Stimulated activated CD8-positive, alpha-beta memory T cell treated with anti-CD3 and anti-CD28 coated beads, Interleukin-12 subunit alpha, Interleukin-12 subunit beta, amount 100 ng/mL, for 24 hours (primary cell): Measurements from ENCODE around the gene SHC1.

Source experiments
- DNase-seq: peaks from one replicate; pipeline ENCODE4 v3.0.0-alpha.2; 2020; ENCODE audit errors: extremely low read depth

The SHC1 gene

GRCh38 chr1:155008015-155008941 is 37.7 kb upstream of the SHC1 start:
- DNase-seq: no peak

- no peak for DNase-seq
Observed at GRCh38 chr1:155007251-155007828, 36.8 kb upstream of the SHC1 start.

GRCh38 chr1:155006601-155007101 is 36.1 kb upstream of the SHC1 start:
- DNase-seq: no peak

DNA sequence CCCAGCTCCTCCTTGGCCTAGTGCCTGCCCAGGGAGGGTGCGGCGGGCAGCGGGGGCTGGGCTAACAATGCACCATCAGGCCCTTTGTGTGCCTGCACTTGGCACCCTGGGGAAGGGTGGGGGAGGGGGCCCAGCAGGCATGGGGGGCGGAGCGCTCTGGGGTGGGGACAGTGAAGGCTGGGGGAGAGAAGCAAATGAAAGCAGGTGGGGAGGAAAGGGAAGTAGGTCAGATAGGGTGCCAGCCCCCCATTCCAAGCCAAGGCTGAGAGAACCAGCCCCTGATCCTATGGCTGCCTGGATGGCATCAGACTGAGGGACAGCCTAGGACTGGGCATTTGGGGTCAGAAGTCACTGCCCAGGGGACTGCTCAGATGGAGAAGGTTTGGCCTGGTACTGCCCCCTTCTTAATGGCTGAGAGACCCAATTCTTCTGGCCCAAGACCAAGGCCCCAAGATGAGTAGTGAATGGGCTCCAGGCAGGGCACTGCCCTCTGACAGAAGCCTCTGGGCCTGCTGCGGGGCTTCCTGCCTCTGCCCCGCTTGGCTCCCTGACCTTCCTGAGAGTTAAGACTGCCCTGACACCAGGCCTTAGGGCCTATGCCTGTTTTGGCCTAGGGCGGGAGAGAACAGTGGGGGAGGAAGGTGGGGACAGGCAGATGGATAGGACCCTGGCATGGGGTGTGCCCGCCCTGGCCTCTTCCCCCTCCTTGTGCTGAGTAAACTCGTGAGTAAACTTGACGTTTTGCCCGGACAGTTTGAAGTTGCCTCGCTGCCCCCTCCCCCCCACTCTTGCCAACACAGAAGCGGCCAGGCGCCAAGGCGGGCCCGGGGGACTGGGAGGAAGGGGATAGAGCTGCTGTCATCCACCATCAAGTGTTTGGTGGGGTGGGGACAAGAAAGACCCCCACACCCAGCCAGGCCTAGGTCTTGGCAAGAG is 34.8 kb upstream of the SHC1 start:
- DNase-seq: no peak

DNA sequence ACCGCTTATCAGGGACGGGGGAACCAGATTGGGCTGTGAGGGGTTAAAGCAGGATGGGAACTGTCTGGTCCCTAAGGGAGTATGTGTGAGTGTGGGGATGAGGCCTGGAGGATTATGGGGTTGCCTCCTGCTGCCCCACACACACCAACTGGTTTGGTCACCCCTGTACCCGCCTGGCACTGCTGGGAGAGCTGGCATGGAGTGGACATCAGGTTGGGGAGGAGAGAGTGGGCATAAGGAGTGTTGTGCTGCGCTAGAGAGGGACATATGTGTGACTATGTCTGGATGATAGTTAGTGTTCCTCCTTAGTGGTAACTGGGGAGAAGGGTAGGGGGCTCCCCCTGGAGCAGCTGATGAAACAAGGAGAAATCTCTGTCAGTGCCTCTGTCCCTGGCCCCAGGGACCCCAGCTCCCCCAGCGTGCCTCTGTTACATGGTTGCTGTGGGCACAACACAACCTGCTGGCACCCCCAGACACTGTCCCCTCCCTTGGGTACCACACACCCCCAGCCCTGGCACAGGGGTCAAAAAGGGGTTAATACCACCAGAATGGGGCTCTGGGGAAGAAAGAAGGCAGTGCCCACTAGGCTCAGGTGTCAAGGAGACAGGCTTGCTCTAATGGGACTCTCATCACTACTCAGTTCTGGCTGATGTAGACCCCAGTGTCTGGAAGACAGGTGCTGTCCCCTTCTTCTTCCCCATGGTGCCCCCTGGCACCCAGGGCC is 34.0 kb upstream of the SHC1 start:
- DNase-seq: no peak

DNA sequence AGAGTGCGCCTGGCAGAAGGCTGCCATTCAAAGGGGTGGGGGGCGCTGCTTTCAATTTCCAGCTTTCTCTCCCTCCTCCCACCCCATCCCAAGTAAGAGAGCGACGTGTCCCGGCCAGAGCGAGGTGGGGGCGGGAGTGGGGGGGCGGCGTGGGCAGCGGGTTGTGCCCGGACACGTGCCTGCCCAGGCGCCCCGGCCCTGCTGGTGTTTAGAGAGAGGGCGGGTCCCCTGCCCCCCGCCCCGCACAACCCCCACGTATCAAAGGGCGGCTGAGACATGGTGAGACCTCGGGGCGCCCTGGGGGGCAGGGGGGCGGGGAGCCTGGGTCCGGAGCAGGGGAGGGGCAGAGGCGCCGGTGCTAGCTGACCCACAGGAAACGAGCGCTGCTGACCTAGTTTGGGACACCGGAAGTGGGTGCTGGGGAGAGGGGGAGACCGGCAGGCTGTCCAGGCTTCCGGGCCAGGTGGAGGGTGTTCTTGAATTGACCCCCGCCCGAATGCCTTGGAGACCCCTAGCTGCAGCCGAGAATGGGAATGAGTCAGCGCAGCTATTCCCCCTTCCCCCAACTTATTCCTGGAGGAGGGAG is 33.3 kb upstream of the SHC1 start:
- no peak for DNase-seq

GRCh38 chr1:155003227-155003765 is 32.7 kb upstream of the SHC1 start:
- DNase-seq: no peak

- DNase-seq: no peak
Observed at GRCh38 chr1:155002464-155003226, 32.1 kb upstream of the SHC1 start, which contains the start of gene ZBTB7B. Gene ZBTB7B (plus strand): TSS chr1:155002802. CDS start chr1:155014661, 11,859 bp downstream.

DNA sequence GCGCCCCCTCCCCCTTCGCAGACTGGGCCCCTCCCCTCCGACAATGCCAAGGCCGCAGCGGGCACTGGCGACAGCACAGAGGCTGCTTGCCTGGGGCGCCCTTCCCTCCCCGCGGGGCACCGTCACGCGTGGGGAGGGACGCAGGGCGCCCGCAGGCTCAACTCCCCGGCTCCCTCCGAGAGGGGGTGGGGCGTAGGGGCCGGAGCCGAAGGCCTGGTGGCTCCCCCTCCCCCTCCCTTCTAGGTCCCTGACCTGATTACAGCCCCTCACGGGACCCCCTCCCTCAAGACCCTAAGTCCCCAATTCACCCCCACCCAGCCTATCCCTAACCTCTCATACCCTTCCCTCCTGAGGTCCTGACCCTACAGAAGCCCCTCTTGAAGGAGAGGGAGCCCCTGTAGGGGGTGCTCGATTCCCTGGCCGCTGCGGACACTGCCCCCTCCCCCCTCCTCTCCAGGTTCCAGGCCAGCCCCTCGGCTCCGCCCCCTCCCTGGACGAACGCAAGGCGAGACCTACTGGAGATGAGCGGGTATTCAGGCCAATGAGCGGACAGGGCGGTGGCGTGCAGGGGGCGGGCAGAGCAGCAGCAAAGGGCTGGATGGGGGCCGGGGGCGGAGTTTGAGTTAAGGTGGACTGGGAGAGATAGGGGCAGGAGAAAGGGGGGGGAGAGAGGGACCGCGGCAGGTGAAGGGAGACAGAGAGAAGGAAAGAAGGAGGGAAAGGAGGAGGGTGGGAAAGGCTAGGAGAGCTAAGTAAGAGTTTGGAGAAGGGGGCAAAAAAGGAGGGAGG is 31.3 kb upstream of the SHC1 start:
- DNase-seq: peak; percentile 99

GRCh38 chr1:155001425-155001674 is 30.8 kb upstream of the SHC1 start:
- DNase-seq: no peak

GRCh38 chr1:155000726-155001424 is 30.3 kb upstream of the SHC1 start:
- DNase-seq: peak; percentile 57

GRCh38 chr1:155000411-155000725 is 29.8 kb upstream of the SHC1 start:
- no peak for DNase-seq

DNA sequence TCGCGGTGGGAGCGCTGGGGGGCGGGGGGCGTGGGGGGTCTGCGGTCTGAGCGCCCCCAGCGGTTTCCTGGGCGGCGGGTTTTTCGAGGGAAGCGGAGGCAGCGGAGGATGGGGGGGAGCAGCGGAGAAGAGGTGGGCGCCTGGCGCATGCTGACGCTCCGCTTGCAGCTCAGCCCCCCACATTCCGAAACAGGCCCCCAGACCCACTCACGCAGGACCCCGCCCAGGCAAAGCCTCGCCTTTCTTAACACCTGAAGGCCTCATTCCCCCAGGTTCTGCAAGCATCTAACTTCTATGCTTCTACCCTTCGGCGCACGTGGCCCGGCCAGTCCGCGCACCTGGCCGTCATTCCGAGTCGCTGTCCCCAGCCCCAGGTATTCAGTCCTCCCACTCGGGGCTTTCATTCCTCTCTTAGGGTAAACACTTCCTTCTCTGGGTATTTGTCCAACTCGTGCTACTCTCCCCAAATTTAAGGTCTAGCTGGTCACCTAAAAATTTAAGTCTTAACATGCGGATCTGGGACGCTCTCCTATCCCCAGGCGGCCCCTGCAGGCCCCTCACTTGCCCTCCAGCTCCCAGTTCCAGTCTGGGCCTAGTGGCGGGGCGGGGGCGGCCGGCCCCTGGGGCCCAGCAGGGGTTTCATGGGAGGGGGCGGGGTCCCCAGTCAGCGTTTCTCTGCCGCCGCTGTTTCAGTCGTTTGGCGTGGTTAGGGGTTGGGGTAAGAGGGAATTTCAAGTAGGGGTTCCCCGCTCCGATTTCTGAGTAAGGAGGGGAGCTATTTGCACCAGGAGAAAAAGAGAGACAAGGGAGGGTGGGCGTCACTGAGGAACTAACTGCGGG is 29.2 kb upstream of the SHC1 start:
- no peak for DNase-seq

GRCh38 chr1:154998818-154999570 is 28.4 kb upstream of the SHC1 start:
- no peak for DNase-seq

GRCh38 chr1:154998201-154998780 is 27.7 kb upstream of the SHC1 start:
- no peak for DNase-seq

DNA sequence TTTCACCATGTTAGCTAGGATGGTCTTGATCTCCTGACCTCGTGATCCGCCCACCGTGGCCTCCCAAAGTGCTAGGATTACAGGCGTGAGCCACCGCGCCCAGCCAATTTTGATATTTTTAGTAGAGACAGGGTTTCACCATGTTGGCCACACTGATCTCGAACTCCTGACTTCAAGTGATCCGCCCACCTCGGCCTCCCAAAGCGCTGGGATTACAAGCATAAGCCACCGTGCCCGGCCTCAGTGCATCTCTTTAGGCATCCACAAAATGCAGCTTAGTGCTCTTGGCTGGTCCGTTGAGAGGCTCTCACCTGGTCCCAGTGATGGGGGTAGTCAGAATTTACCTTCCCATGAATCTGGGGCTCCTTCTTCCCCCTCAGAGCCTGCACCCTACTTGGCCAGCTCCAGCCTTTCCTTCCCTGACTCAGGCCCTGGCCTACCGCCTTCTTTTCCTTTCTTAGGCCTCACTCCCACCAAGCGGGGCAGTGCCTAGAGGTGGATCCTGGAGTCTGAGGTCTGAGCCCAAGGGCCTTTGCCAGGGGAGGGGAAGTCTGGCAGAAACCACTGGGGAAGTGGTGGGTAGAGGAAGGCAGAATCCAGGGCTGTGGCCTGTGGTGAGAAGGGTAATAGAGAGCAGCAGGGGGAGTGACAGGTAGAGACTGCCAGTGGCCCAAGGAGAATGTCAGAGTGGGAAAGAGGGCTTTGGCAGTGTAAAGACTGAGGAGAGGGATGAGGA is 26.6 kb upstream of the SHC1 start:
- no peak for DNase-seq
